CD4-positive, alpha-beta T cell treated with Interferon gamma for 1 hour (primary cell): ENCODE results near the gene SPIRE1.
"Not testable (repeated sequence)": the region's sequence is repeated elsewhere in the genome, so short reads cannot be mapped to it uniquely, and the experiment has no call there.

ENCODE experiments used
- DNase-seq: peaks from one replicate; pipeline ENCODE4 v3.0.0-alpha.2; 2020

SPIRE1 gene

GRCh38 chr18:12597760-12598159 lies 60.1 kb downstream of the SPIRE1 start:
- DNase-seq, result no peak

GRCh38 chr18:12595571-12596255 lies 62.2 kb downstream of the SPIRE1 start:
- no peak for DNase-seq

- no peak for DNase-seq
These were observed 64.0 kb downstream of the SPIRE1 start for GRCh38 chr18:12593866-12594265.

GRCh38 chr18:12592597-12593127 lies 65.2 kb downstream of the SPIRE1 start:
- DNase-seq, result no peak

- DNase-seq, result no peak
These were observed 68.5 kb downstream of the SPIRE1 start for GRCh38 chr18:12589448-12589847.

GRCh38 chr18:12586956-12587355 lies 71.0 kb downstream of the SPIRE1 start:
- DNase-seq, result no peak

GRCh38 chr18:12585218-12585617 lies 72.7 kb downstream of the SPIRE1 start:
- no peak for DNase-seq

- no peak for DNase-seq
These were observed 77.1 kb downstream of the SPIRE1 start for GRCh38 chr18:12580630-12581342.

GRCh38 chr18:12579775-12580174 lies 78.1 kb downstream of the SPIRE1 start:
- no peak for DNase-seq

GRCh38 chr18:12577848-12578247 lies 80.1 kb downstream of the SPIRE1 start:
- no peak for DNase-seq

GRCh38 chr18:12574494-12575185 lies 83.3 kb downstream of the SPIRE1 start:
- DNase-seq, result no peak

- no peak for DNase-seq
These were observed 86.3 kb downstream of the SPIRE1 start for GRCh38 chr18:12571630-12572029.

GRCh38 chr18:12569791-12570190 lies 88.1 kb downstream of the SPIRE1 start:
- DNase-seq, result no peak

GRCh38 chr18:12567849-12568248 lies 90.1 kb downstream of the SPIRE1 start:
- no peak for DNase-seq

GRCh38 chr18:12564861-12565260 lies 93.0 kb downstream of the SPIRE1 start:
- no peak for DNase-seq

- DNase-seq, result no peak
These were observed 93.5 kb downstream of the SPIRE1 start for GRCh38 chr18:12564378-12564777.

GRCh38 chr18:12560600-12560999 lies 97.3 kb downstream of the SPIRE1 start:
- not testable (repeated sequence) for DNase-seq

GRCh38 chr18:12559319-12559718 lies 98.6 kb downstream of the SPIRE1 start:
- DNase-seq, result no peak

- no peak for DNase-seq
These were observed 100.7 kb downstream of the SPIRE1 start for GRCh38 chr18:12556946-12557806.

GRCh38 chr18:12554796-12555388 lies 103.0 kb downstream of the SPIRE1 start:
- DNase-seq, result no peak

GRCh38 chr18:12552879-12553242 lies 105.0 kb downstream of the SPIRE1 start:
- no peak for DNase-seq
